Right lobe of liver (tissue), 4 donors: ENCODE measurements around the gene CPA1.

ENCODE experiments used
- POLR2A ChIP-seq: fragments of 450-650 bp; IDR thresholded peaks from one replicate; pipeline ENCODE4 v1.6.1; 2017; ENCODE audit warnings: antibody characterized with exemption, mild to moderate bottlenecking
- TF ChIP-seq, protein P1 (sequence below), 4 donors: fragments of 200-600 bp in 3 of 4; fragments of 450-650 bp in 1 of 4; IDR thresholded peaks; one replicate each; pipeline versions ENCODE4 v1.5.1 to v1.8.0; 2016 to 2022; ENCODE audit warnings: antibody characterized with exemption in 4 of 4, mild to moderate bottlenecking in 2 of 4
- donor health status: DM: no; HTN: no; CAD: no.
- donor health status: DM: no; HTN: no; CAD: no.
- donor health status: DM: no; HTN: yes; CAD: no.

DNA sequence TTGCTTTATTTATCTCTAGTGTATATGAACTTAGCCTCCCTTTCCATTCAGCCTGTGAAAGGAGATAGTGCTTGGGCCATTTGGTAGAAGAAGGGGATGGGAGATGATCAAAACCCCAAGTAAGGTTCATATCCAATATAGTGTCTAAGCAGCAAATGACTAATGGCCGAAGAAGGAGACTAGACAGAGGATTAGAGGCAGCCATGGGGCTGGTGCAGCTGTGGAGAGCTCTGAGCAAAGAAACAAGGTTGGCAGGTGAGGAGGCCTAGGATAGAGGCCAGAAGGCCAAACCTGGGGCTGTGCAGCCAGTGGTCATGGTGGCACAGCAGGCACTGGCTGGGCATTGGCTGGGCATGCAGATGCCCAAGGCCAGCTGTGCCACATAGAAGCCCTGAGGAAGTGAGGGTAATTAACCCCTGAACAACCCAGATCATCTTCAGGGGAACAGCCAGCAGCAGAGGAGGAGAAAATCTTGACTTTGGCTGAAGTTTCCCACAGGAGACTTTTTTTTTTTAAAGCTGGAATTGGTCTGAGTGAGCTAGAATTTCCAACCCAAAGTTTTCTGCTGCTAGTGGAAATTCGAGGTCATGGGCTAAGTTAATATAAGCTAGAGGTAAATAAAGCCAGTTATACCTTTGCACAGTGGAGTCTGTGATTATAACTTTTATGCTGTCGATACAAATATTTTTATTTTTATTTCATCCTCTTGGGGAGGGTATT, 10.3 kb upstream of the CPA1 start:
- TF ChIP-seq, protein P1, sequence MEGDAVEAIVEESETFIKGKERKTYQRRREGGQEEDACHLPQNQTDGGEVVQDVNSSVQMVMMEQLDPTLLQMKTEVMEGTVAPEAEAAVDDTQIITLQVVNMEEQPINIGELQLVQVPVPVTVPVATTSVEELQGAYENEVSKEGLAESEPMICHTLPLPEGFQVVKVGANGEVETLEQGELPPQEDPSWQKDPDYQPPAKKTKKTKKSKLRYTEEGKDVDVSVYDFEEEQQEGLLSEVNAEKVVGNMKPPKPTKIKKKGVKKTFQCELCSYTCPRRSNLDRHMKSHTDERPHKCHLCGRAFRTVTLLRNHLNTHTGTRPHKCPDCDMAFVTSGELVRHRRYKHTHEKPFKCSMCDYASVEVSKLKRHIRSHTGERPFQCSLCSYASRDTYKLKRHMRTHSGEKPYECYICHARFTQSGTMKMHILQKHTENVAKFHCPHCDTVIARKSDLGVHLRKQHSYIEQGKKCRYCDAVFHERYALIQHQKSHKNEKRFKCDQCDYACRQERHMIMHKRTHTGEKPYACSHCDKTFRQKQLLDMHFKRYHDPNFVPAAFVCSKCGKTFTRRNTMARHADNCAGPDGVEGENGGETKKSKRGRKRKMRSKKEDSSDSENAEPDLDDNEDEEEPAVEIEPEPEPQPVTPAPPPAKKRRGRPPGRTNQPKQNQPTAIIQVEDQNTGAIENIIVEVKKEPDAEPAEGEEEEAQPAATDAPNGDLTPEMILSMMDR (IDR thresholded peaks at IDR 0.05) = no peak
- no peak for TF ChIP-seq POLR2A
